Esophagus mucosa (tissue), 1 donor: ENCODE measurements around the gene CSTF1. TPM values are rescaled to one million over a fixed set of nuclear protein-coding genes. Genes with fewer than 3 reads are reported as not detected.

Source experiments
- total RNA-seq: library from RNA; stranded (reverse); gene quantifications from one replicate; pipeline ENCODE4 v1.2.4, GENCODE V29; 2023
- donor health status: DM: yes; HTN: yes; CAD: no.

CSTF1 gene
- total RNA-seq, 1 donor from 2014 or later = 18.5 TPM

Other genes with a start within 250 kb of the CSTF1 start
- not detected for gene MC3R, start 143.9 kb upstream of the CSTF1 start, total RNA-seq
- 24.7 TPM for gene FAM210B, start 33.7 kb upstream of the CSTF1 start, total RNA-seq
- 14.5 TPM for gene AURKA, start 430 bp upstream of the CSTF1 start, total RNA-seq
- gene CASS4, start 19.6 kb downstream of the CSTF1 start, total RNA-seq = 0.28 TPM
- gene RTF2, start 76.0 kb downstream of the CSTF1 start, total RNA-seq = 51.0 TPM
- gene FAM209A, start 132.1 kb downstream of the CSTF1 start, total RNA-seq = not detected
- gene FAM209B, start 140.6 kb downstream of the CSTF1 start, total RNA-seq = 0.44 TPM
- 30.8 TPM for gene TFAP2C, start 236.7 kb downstream of the CSTF1 start, total RNA-seq